ENCODE measurements around the gene ACTMAP. TPM values are rescaled to one million over a fixed set of nuclear protein-coding genes. Genes with fewer than 3 reads are reported as not detected.
A peak's percentile ranks its signal among the peaks of the same experiment; 100 is the strongest.

Gene ACTMAP
- polyA plus RNA-seq, 1 donor = 18.5 TPM

DNA sequence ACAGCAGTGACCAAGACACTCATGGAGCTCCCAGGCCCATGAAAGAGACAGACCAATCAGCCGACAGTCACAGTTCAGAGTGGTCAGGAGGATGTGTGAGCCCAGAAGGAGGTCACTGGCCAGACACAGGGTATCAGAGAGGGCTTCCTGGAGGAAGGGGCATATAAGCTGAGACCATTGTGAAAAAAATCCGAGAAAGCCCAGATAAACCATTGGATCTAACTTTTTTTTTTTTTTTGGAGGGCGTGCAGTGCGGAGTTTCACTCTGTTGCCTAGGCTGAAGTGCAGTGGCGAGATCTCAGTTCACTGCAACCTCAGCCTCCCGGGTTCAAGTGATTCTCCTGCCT is 29.2 kb downstream of the ACTMAP start:
- DNase-seq = no peak

DNA sequence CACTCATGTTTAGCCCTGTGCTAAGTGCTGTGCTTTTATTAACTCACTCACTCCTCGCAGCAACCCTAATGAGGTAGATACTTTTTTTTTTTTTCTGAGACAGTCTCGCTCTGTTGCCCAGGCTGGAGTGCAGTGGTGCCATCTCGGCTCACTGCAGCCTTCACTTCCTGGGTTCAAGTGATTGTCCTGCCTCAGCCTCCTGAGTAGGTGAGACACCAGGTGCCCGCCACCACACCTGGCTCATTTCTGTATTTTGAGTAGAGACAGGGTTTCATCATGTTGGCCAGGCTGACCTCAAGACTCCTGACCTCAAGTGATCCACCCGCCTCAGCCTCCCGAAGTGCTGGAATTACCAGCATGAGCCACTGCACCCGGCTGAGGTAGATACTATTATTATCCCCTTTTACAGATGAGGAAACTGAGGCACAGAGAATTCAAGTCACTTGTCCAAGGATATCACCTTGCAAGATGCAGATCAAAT is 30.8 kb downstream of the ACTMAP start:
- DNase-seq = no peak

DNA sequence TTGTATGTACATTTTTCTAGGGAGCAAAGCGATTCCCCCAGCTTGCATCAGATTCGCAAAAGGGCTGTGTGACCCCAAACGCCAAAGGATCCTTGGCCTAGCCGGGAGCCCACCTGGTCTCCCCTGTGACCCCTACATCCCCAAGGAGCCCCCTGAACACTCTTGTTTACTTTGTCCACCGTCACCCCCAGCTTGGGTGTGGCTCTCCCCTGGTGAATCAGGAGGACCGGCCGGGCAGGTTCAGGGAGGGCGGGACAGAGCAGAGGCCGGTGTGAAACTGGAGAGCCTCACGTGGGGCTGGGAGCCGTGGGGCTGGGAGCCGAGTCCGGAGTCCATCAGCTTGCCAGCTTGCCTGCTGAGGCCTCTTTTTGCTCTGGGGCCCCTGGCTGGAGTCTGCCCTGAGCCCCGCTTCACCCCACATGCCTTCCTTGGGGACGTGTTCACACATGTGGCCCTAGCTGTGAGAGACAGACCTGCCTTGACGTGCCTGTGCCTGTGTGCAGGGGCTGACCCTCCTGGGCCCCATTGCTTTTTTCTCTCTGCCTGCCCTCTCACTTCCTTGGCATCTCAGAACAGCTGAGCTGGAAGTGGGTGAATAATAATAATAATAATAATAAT is 31.4 kb downstream of the ACTMAP start:
- no peak for DNase-seq

DNA sequence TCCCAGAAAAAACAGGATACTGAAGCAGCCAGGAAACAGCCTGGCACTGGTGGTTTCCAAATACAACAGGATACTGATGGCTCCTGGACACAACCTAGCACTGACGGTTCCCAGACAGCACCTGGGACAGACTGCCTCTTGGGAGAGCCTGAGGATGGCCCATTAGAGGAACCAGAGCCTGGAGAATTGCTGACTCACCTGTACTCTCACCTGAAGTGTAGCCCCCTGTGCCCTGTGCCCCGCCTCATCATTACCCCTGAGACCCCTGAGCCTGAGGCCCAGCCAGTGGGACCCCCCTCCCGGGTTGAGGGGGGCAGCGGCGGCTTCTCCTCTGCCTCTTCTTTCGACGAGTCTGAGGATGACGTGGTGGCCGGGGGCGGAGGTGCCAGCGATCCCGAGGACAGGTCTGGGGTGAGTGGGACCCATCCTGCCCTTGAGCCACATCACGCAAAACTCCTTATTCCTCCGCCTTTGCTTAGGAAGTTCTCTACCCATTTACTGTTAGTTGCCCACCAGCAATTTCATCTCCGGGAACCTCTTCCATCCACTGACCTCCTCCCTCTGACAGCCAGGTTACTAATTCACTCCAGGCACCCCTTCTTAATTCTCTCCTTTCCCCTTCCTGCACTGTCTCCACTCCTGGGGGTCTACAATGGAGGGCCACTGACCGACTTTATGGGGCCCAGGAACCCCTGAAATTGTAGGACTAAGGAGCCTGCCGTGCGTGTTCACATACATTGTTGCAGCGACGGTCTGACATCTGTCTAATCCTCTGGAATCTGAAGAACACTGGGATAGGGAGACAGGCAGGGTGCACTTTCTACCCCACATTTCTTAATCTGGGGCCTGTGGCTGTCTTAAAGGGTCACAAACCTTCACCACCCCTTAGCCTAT is 32.1 kb downstream of the ACTMAP start:
- DNase-seq = no peak

DNA sequence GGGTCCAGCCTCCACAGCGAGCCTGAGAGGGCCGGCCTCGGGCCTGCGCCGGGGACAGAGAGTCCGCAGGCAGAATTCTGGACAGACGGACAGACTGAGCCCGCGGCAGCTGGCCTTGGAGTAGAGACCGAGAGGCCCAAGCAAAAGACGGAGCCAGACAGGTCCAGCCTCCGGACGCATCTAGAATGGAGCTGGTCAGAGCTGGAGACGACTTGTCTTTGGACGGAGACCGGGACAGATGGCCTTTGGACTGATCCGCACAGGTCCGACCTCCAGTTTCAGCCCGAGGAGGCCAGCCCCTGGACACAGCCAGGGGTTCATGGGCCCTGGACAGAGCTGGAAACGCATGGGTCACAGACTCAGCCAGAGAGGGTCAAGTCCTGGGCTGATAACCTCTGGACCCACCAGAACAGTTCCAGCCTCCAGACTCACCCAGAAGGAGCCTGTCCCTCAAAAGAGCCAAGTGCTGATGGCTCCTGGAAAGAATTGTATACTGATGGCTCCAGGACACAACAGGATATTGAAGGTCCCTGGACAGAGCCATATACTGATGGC is 32.9 kb downstream of the ACTMAP start:
- DNase-seq = no peak

DNA sequence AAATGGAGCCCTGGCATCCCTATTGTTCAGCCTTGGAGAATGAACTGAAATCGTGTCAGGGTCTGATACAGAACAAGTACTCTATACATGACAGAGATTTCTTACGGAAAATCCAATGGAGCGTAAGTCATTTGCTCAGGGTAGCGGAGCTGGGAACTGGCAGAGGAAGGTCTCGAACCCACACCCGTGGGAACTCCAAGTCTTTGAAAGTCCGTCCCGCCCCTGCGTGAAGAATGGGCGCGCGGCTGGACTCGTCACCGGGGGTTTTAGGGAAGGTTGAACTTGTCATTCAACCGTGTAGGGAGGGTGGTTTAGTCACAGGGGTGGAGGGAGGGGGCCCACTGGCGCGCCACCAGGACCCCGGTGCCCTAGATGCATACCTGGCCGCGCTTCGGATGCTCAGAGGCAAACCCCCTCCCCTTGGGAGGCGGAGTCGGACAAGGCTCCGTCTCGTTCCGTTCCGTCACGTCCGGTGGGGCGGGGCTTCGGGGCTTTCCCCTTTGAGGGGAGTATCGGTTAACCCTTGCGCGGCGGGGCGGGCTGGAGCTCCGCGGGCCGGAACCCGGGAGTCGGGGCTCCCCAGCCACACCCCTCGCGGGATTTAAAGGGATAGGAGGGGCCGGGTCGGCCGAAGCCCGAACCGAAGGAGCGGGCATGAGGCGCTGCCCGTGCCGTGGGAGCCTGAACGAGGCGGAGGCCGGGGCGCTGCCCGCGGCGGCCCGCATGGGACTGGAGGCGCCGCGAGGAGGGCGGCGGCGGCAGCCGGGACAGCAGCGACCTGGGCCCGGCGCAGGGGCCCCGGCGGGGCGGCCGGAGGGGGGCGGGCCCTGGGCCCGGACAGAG is 33.6 kb downstream of the ACTMAP start, which contains the start of the genes COQ8B and ITPKC:
TSS of gene COQ8B (minus strand) at position 405 of the 843 bp plus-strand sequence. CDS start 2,254 bp downstream, outside the sequence.
TSS of gene ITPKC (plus strand) at position 631 of the 843 bp plus-strand sequence. CDS start at position 655, 24 bp downstream.
- DNase-seq = peak; percentile 100

DNA sequence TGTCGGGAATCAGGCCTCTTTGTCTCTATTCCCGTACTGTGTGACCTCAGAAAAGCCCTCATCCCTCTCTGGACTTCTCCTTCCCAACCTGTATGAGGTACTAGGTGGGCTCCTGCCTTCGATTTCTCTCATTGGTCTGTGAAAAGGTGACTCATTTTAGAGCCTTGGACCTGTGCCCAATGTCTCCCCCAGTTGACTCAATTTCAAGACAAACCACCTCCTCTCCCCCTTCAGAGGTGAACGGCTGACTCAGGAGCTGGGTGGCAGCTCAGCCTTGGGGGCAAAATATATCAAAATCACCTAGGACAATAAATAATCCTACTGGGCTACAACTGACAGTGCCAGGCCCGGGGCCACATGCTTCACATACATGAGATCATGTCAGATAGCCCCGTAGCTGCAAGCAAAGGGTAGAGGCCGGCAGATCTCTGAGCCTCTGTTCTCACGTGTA is 34.2 kb downstream of the ACTMAP start:
- DNase-seq = no peak

DNA sequence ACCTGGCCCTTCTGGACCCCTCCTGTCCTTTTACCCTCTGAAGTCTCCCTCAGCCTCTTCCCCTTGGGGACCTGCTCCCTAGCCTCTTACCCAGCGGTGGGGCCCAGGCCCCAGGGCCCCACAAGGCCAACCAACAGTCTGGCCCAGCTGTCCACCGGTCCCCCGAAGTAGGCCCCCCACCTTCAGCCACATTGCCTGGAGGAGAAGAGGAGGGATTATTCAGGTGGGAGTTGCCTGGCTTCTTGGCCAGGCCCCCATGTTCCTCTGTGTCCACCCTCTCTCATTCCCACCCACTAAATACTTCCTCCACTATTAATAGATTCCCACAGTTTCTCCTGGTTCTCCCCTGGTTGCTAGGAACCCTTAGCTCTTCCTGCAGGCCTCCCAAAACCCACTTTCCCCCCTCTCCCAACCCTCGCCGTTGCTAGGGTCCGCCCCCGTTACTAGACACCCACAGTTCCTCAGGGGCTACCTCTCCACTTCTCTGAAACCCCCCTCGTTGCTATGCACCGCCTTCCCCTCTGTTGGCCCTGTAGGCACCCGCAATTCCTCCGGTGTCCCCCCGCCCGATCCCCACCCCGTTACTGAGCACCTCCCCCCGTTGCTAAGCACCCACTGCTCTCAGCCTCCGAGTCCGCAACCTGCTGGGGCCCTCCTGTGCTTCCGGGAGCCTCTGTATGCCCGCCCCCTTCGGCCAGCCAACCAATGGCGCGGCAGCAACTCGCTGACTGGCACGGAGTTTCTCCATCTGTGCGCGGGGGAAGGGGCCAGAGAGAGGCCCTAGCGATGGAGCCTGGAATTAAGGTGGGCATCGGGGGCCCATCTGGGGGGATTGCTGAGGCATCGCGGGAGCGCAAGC is 35.6 kb downstream of the ACTMAP start:
- DNase-seq = peak; percentile 93

DNA sequence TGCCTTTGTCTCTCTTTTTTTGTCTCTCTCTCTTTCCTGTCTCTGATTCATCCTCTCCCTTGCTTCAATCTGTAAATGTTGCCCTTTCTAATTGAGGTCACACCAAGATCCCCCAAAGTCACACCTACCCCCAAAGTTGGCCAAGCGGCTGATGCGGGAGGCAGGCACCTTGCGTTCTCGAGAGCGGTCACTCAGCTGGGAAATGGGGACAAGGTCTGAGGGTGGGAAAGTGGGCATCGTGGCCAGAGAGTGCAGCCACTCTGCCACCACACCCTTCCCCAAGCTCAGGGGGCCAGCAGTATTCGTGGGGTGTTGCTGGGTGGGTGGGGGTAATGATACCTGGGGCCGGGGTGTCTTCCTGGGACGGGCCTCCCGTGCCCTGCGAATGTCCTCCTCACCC is 36.3 kb downstream of the ACTMAP start:
- no peak for DNase-seq

DNA sequence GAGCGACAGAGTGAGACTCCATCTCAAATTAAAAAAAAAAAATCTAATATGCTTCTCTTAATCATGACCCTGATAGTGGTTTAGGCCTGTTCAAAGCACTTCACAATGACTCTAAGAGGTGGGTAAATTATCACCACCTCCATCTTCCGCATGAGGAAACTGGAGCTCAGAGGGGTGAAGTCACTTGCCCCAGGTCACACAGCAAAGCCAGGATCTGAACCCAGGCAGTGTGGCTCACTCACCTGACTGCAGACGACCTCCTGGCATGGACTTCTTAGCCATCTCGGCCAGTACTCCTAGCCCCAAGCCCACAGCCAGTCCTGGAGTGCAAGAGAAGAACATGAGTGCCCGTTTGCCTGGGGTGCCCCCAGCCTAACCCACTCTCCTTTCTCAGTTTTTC is 40.5 kb downstream of the ACTMAP start:
- DNase-seq = no peak

DNA sequence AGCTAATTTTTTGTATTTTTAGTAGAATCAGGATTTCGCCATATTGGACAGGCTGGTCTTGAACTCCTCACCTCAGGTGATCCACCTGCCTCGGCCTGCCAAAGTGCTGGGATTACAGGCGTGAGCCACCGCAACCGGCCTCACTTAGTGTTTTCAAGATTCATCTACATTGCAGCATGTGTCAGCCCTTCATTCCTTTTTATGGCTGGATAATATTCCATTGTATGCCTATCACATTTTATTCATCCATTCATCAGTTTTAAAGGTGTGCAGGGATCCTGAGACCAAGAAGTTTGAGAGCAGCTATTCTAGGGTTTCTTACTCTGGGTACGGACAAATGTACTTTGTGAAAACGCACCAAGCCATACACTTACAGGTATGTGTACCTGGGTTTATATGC is 42.7 kb downstream of the ACTMAP start:
- DNase-seq = no peak

DNA sequence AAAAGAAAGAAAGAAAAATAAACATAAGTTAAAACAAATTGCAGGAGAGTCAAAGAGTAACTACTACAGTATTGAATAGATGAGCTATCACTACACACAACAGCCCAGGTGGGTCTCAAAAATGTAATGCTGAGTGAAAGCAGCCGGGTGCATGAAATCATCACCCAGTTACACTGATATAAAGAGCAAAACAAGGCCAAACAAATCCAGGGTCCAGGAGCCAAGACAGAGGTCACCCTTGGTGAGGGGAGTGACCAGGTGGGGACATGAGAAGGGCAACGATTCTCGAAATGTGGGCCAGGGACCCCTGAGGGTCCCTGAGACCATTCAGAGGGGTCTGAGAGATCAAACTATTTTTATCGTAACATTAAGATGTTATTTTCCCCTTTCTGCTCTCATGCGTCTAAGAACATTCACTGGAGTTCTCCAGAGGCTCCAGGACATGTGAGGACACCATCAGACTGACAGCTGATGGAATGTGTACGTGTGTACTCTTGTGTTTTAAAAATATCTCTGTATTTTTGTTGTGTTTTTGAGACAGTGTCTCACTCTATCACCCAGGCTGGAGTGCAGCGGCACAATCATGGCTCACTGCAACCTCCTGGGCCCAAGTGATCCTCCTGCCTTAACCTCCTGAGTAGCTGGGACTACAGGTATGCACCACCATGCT is 44.2 kb downstream of the ACTMAP start:
- no peak for DNase-seq

DNA sequence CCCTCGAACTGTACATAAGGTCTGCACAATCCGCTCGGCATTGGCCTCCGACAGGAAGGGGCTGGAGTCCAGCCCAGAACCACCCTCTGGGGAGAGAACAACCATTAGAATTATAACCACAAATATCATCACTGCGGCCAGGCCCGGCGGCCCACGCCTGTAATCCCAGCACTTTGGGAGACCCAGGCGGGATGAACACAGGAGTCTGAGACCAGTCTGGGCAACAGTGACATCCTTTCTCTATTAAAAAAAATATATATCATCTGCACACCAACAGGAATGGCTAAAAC is 45.0 kb downstream of the ACTMAP start:
- no peak for DNase-seq

DNA sequence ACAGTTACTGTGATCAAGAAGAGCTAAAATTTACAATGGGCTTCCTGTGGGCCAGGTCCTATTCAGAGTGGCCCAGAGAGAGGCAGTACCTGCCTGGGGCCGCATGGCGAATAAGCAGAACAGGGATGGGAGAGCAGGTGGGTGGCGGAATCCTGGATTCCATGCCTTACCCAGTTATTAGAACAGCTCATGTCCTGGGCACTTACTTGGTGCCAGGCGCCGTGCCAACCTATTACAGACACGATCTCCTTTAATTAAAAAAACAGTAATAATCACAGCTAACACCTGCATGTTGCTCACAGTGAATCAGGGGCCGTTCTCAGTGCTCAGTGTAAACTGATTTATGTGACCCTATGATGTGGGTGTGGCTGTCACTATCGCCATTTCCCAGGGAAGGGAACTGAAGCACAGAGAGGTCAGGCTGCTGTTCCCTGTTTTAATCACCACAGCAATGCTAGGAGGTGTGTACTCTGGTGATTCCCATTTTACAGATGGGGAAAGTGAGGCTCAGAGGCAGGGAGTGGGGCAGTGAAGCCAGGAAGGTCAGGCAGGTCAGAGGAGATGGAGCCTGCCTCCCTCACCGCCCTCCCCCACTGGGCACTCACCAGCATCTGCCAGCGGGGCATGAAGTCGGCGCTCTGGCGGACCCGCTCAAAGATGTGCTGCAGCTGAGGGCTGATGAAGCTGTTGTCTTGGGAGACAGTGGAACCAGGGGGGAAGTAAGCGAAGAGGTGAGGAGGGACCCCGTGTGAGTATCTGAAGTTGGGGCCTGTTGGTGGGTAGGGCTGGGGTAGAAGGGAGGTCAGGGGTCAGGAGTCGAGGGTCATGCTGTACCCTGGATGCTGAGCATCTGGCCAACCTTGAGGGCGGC is 45.6 kb downstream of the ACTMAP start:
- DNase-seq = no peak

DNA sequence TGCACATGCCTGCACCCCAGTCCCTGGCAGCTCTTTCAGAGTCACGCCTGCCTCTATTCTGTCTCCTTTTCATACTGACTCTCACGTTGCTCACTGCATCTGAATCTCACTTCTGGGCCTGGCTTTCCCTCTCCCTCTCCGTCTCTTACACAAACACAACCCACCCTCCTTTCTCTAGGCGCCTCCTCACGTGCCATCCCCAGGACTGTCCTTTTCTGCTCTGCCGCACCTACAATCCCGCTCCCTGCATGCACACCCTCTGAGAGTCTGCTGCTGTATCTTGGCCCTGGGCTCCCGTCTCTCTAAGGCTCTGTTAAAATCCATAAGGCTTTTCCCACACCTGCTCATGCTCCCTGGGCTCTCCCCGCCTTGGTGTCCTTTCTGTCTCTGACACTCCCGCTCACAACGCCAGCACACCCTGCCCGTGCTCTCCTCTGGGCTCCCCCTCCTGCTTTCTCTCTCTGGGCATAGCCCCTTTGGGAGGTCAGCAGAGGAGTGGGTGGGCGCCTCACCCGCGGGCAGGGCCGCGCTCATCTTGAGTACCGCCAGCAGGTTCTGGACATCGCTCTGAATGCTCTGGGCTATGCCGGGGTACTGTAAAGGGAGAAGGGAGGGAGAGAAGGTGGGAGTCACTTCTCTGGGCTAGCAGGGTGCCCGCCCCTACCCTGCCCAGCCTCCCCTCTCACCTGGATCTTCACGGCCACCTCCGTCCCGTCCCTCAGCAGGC is 47.1 kb downstream of the ACTMAP start:
- DNase-seq = no peak

DNA sequence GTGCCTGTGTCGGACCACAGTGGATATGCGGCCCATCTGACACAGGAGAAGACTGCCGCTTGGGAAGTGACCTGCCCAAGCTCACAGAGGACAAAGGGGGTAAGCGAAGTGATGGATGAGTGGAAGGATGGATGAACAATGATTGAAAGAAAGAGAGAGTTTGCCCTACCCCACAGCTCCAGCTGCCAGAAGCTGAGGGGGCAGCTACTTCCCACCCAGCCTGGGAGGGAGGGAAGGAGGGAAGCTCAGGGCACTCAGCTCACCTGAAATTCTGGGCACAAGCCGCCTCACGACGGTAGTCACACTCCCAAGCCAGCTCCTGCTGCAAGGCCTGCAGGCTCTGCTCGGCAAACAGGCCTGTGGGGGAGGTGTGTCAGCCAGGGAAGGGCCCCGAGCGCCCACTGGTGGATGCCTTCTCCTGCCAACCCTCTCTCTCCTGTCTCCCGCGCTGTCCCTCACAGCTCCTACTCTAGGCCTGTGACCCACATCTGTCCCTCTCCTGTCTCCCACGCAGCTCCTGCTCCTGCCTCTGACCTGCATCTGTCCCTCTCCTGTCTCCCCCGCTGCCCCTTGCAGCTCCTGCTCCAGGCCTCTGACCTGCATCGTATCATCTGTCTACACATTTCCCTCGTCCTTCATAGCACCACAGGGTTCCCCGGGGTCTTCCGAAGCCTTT is 47.8 kb downstream of the ACTMAP start:
- no peak for DNase-seq

DNA sequence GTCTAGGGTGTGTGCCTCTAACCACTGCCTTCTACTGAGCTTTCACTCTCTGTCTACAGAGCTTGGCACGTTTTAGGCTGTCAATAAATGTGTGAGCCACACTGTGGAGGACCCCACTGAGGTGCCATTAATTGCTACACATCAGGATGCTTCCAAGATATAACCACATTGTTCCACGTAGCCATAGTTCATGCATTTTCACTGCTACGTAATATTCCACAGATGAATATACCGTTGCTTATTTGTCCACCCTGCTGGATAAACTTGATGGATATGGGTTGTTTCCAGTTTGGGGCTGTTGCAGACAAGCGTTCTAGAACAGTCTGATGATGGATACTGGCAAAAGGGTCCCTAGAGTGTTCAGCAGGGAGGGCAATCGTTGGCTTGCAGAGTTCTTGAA is 48.5 kb downstream of the ACTMAP start:
- no peak for DNase-seq

DNA sequence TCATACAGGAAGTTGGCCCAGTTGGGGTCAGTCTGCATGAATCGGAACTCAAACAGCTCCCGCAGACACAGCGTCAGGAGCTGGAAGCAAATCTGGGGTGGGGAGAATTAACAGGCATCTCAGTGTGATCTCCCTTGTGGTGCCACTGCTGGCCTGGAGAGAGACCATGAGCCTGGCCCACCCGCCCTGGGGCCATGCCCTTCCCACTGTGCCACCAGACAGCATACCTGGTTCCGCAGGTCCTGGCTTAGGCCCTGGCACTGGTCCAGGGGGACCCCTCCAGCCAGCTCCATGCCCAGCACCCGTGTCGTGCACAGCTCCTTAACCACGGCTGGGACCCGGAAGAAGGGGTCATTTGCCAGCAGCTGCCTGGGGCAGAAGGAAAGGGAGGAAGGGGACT is 50.2 kb downstream of the ACTMAP start:
- DNase-seq = no peak

Data from left kidney (tissue), 2 donors.